ENCODE results near the gene PDSS2. TPM values are rescaled to one million over a fixed set of nuclear protein-coding genes. Genes with fewer than 3 reads are reported as not detected.

Gene PDSS2
- total and polyA plus RNA-seq, 7 donors, result 4.7 to 16.7 (median 9.3) TPM

GRCh38 chr6:107272246-107272645, 187.1 kb downstream of the PDSS2 start:
- ATAC-seq, result no peak
- H3K9me3 ChIP-seq, result no peaks in the 10 kb centered on the region
- H3K36me3 ChIP-seq (ENCODE audit: insufficient read depth in 1 of 2, low read depth in 1 of 2), result no peaks in the 10 kb centered on the region
- H3K27me3 ChIP-seq (ENCODE audit: insufficient read depth in 3 of 3, low read length in 2 of 3), result no peaks in the 10 kb centered on the region
- no peak overlapping the region for H3K4me3 ChIP-seq
- 88 to 96% (median 89%) methylated on average over 2 of the region's 2 CpGs for WGBS, 3 donors
- DNase-seq, result no peak
- no peak for TF ChIP-seq CTCF (IDR thresholded peaks at IDR 0.05)
- H3K4me1 ChIP-seq, result no peaks in the 10 kb centered on the region
- intact Hi-C loops (cut with DNase I), result no loop called here
- H3K27ac ChIP-seq, result no peak overlapping the region

- intact Hi-C loops (cut with DNase I), result no loop called here
- ATAC-seq (no peak), DNase-seq (no peak)
- TF ChIP-seq CTCF (IDR thresholded peaks at IDR 0.05), result no peak
- no peak overlapping the region for H3K27ac ChIP-seq
- no peaks in the 10 kb centered on the region for H3K27me3 ChIP-seq (ENCODE audit: insufficient read depth in 3 of 3, low read length in 2 of 3)
- H3K36me3 ChIP-seq (ENCODE audit: insufficient read depth in 1 of 2, low read depth in 1 of 2), result no peaks in the 10 kb centered on the region
- H3K4me1 ChIP-seq, result no peaks in the 10 kb centered on the region
- no peak overlapping the region for H3K4me3 ChIP-seq
- H3K9me3 ChIP-seq, result no peaks in the 10 kb centered on the region
Observed at GRCh38 chr6:107271208-107271790, 188.1 kb downstream of the PDSS2 start.

DNA sequence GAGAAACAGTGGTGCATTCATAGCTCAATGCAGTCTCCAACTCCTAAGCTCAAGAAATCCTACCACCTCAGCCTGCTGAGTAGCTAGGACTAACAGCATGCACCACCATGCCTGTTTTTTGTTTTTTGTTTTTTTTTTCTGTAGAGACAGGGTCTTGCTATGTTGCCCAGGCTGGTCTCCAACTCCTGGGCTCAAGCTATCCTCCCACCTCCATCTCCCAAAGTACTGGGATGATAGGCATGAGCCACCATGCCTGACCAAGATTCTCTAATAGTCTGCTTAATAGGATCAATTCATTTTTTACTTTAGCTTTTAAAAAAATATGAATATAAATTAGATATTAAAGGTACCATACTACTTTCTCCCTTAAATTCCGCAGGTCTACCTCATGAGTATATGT, 191.7 kb downstream of the PDSS2 start:
- no peak for TF ChIP-seq CTCF (IDR thresholded peaks at IDR 0.05)
- DNase-seq, result no peak
- Histone ChIP-seq H3K27ac (no peak overlapping the region), H3K4me1 (no peaks in the 10 kb centered on the region), H3K4me3 (no peak overlapping the region), H3K9me3 (no peaks in the 10 kb centered on the region), H3K27me3 (ENCODE audit: insufficient read depth in 3 of 3, low read length in 2 of 3) (no peaks in the 10 kb centered on the region), H3K36me3 (ENCODE audit: insufficient read depth in 1 of 2, low read depth in 1 of 2) (no peaks in the 10 kb centered on the region)
- ATAC-seq, result no peak
- WGBS, 3 donors, result 92 to 100% (median 99%) methylated on average over 1 of the region's 1 CpG
- intact Hi-C loops (cut with DNase I), result no loop called here

DNA sequence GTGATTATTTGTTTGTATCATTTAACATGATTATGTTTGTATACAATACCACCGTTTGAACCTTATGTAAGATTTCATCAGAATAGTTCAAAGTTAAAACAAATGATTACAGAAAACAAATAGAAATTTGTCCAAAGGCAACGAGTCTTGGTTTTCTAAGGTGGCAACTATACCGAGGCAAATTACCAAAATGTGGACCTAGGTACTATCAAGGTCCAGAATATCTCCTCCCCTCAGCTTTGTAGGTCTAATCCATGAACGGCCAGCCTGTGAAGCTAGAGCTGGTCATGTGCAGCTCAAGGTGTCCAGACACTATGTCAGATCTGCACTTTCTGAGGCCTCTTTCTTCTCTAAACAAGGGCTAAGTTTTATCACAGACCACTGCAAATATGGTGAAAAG, 192.4 kb downstream of the PDSS2 start:
- intact Hi-C loops (cut with DNase I), result no loop called here
- no peaks in the 10 kb centered on the region for H3K9me3 ChIP-seq
- ATAC-seq, result no peak
- no peaks in the 10 kb centered on the region for H3K36me3 ChIP-seq (ENCODE audit: insufficient read depth in 1 of 2, low read depth in 1 of 2)
- H3K4me1 ChIP-seq, result no peaks in the 10 kb centered on the region
- TF ChIP-seq CTCF (IDR thresholded peaks at IDR 0.05), result no peak
- WGBS, 3 donors, result 80 to 90% (median 81%) methylated on average over 4 of the region's 4 CpGs
- H3K4me3 ChIP-seq, result no peak overlapping the region
- no peak overlapping the region for H3K27ac ChIP-seq
- no peaks in the 10 kb centered on the region for H3K27me3 ChIP-seq (ENCODE audit: insufficient read depth in 3 of 3, low read length in 2 of 3)
- DNase-seq, result no peak

- no peak for ATAC-seq
Observed at GRCh38 chr6:107266563-107266962, 192.8 kb downstream of the PDSS2 start.

More at GRCh38 chr6:107266563-107266962, 192.8 kb downstream of the PDSS2 start:
- intact Hi-C loops (cut with DNase I), result no loop called here
- no peak overlapping the region for H3K27ac ChIP-seq
- no peak for DNase-seq
- no peaks in the 10 kb centered on the region for H3K4me1 ChIP-seq
- H3K4me3 ChIP-seq, result no peak overlapping the region
- no peak for TF ChIP-seq CTCF (IDR thresholded peaks at IDR 0.05)
- H3K9me3 ChIP-seq, result no peaks in the 10 kb centered on the region
- H3K36me3 ChIP-seq (ENCODE audit: insufficient read depth in 1 of 2, low read depth in 1 of 2), result no peaks in the 10 kb centered on the region
- H3K27me3 ChIP-seq (ENCODE audit: insufficient read depth in 3 of 3, low read length in 2 of 3), result no peaks in the 10 kb centered on the region
